HG03139 (cell line): Measurements from ENCODE around the gene PARP1.
"Not testable (repeated sequence)": the region's sequence is repeated elsewhere in the genome, so short reads cannot be mapped to it uniquely, and the experiment has no call there.

Source experiments
- ATAC-seq: cut with Tn5 transposase; IDR thresholded peaks from one replicate; pipeline ENCODE4 v1.9.1; 2021; ENCODE audit not compliant: unreplicated experiment

The PARP1 gene

GRCh38 chr1:226407497-226408284 lies at the start of gene PARP1:
Gene PARP1 (minus strand): TSS chr1:226408093. CDS start chr1:226407929, 164 bp downstream.
- ATAC-seq, result peak; percentile 69

- no peak for ATAC-seq
These were observed 49.4 kb upstream of the PARP1 start for GRCh38 chr1:226457307-226457712.

GRCh38 chr1:226455843-226456242 lies 48.0 kb upstream of the PARP1 start:
- ATAC-seq, result no peak

- no peak for ATAC-seq
These were observed 46.5 kb upstream of the PARP1 start for GRCh38 chr1:226454349-226454748.

- ATAC-seq, result no peak
These were observed 45.3 kb upstream of the PARP1 start for GRCh38 chr1:226453015-226453704.

- no peak for ATAC-seq
These were observed 42.8 kb upstream of the PARP1 start for GRCh38 chr1:226450688-226451087.

- ATAC-seq, result no peak
These were observed 41.9 kb upstream of the PARP1 start for GRCh38 chr1:226449823-226450222.

GRCh38 chr1:226447932-226448665 lies 40.2 kb upstream of the PARP1 start:
- no peak for ATAC-seq

- ATAC-seq, result no peak
These were observed 38.2 kb upstream of the PARP1 start for GRCh38 chr1:226446094-226446493.

GRCh38 chr1:226444901-226445300 lies 37.0 kb upstream of the PARP1 start:
- peak; percentile 100 for ATAC-seq

GRCh38 chr1:226443439-226443838 lies 35.5 kb upstream of the PARP1 start:
- no peak for ATAC-seq

GRCh38 chr1:226443033-226443432 lies 35.1 kb upstream of the PARP1 start:
- ATAC-seq, result no peak

- ATAC-seq, result no peak
These were observed 33.7 kb upstream of the PARP1 start for GRCh38 chr1:226441629-226442028.

GRCh38 chr1:226440512-226440911 lies 32.6 kb upstream of the PARP1 start:
- ATAC-seq, result no peak

GRCh38 chr1:226438007-226438406 lies 30.1 kb upstream of the PARP1 start:
- no peak for ATAC-seq

- ATAC-seq, result no peak
These were observed 29.1 kb upstream of the PARP1 start for GRCh38 chr1:226436855-226437491.

- no peak for ATAC-seq
These were observed 28.6 kb upstream of the PARP1 start for GRCh38 chr1:226436472-226436854.

GRCh38 chr1:226433341-226433720 lies 25.4 kb upstream of the PARP1 start:
- no peak for ATAC-seq

- no peak for ATAC-seq
These were observed 24.9 kb upstream of the PARP1 start for GRCh38 chr1:226432586-226433340.

- not testable (repeated sequence) for ATAC-seq
These were observed 24.0 kb upstream of the PARP1 start for GRCh38 chr1:226431898-226432297.
